Measurements from ENCODE around the gene DLG4.
A peak's percentile ranks its signal among the peaks of the same experiment; 100 is the strongest.
"Not testable (repeated sequence)": the region's sequence is repeated elsewhere in the genome, so short reads cannot be mapped to it uniquely, and the experiment has no call there.

Gene DLG4

GRCh38 chr17:7211491-7212273, 8.0 kb downstream of the DLG4 start:
- no peak for DNase-seq

DNA sequence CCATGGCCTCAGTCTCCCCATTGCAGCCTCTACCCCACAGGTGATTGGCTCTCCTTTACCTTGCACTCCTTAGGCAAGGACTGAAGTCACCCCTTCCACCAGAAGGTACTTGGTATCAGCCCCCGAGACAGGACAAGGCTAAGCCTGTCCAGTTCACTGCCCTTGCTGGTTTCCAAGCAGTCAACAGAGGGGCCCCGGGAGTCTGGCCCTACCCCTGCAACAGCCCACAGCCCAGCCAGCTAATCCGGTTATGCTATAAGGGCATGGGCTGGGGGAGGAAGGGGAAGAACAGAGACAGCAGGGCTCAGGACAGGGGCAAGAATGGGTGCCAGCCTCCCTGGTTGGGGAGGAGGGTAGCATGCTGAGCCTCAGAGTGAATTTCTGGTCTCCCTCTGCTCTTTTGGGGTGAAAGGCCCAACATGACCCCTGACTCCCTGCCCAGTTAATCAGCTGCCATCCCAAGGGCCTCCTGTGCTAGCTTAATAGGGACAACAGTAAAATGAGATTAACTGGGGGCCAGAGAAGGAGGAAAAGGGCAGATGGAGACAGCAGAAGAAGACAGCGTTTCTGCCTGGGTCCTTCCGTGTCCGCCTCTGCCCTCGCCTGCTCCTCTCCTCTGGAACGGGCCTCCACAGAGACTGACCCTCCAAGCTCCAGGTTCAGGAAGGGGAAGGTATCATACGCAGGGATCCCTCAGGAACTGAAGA, 10.7 kb downstream of the DLG4 start:
- no peak for DNase-seq

- DNase-seq: no peak
These were observed 11.5 kb downstream of the DLG4 start for GRCh38 chr17:7208027-7208571.

GRCh38 chr17:7207120-7208001, 12.3 kb downstream of the DLG4 start:
- no peak for DNase-seq

GRCh38 chr17:7205561-7205960, 14.1 kb downstream of the DLG4 start:
- DNase-seq: no peak

DNA sequence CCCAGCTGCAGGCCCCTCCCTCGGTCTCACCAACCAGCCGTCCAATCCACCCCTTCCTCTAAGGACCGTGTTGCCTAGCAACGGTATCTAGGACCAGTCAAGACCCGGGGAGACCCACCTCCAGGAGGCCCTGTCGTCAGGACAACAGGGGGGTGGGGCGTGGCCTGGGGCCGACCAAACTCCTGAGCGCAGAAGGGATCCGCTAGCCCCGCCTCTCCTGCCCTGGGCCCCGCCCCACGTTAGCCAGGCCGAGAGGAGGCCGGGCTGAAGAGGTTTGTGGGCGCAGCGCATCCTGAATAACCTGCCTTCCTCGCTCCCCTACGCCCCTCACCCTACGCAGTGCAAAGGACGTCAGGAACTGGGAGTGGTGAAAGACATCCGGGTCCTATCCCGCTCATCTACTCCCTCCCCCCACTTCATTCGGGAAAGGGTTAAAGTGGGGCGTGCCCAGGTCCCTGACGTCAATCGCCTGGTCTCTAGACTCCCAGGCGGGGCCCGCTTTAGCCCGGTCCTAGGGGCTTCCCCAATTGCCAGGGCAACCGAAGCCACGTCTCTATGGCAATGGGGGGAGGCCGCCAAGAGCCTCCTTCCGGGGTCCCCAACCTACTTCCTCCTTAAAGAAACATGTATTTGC, 14.7 kb downstream of the DLG4 start:
- DNase-seq: peak; percentile 89

GRCh38 chr17:7204336-7204735, 15.3 kb downstream of the DLG4 start:
- peak; percentile 42 for DNase-seq

GRCh38 chr17:7203391-7203790, 16.2 kb downstream of the DLG4 start:
- DNase-seq: no peak

DNA sequence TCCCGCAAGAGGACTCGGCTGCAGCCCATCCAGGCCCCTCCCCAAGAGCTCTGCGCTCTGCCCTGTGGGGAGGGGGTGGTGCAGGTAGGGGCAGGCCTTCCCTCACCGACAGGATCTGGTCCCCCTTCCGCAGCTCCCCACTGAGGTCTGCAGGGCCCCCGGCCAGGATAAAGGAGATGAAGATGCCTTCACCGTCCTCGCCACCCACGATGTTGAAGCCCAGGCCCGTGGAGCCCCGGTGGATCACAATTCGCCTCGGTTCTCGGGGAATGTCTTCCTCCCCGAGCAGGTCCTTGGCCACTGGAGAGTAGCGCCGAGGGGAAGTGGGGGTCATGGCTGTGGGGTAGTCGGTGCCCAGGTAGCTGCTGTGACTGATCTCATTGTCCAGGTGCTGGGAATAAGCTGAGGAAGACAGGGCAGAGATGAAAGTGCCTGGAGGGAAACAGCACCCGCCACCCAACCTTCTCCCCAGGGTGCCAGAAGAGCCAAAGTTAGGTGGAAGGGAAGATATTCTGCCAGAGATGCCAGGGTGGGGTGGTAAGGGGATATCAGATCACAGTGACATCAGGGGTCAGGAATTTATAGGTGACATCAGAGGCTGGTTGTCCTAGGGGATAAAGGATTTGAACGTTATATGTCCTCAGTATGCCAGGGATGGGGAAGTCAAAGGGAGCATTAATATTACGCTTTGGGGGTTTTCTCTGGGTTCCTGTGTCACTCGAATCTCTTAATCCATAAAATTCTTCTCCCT, 22.8 kb downstream of the DLG4 start:
- no peak for DNase-seq

DNA sequence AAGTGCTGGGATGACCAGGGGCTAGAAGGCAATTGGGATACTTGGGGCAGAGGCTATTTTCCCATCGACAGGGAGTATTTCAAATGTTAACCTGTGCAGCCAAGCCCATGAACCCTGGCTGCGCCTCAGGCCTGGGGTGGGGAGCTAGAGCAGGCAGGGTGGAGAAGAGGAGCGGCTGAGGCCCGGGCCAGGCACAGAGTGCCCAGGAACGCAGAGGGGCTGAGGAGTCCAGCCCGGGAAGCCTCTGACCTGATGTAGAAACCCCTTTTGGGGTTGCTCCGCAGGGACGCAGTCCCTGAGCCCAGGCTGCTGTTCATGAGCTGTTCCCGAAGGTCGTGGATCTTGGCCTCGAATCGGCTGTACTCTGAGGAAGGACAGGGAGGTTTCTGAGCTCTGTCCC, 23.7 kb downstream of the DLG4 start:
- no peak for DNase-seq

GRCh38 chr17:7192271-7192937, 27.2 kb downstream of the DLG4 start:
- no peak for DNase-seq

GRCh38 chr17:7191571-7192270, 27.9 kb downstream of the DLG4 start:
- peak; percentile 43 for DNase-seq

GRCh38 chr17:7191069-7191468, 28.6 kb downstream of the DLG4 start:
- no peak for DNase-seq

- DNase-seq: no peak
These were observed 29.2 kb downstream of the DLG4 start for GRCh38 chr17:7190276-7190917.

DNA sequence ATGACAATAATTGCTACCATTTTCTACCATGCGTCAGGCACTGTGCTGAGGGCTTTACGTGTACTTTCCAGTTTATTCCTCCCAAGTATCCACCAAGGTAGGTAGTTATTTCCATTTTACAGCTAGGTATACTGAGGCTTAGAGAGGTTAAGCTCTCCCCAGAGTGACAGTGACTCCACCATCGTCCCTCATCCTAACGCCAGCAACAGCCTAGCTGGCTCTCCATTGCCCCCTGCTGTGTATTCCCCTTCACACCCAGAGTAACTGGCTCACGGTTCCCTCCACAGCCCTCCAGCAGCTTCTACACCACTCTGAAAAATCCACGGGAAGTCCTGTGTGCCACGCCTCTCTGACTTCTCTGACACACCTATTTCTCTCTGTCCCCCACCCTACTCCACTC, 33.4 kb downstream of the DLG4 start:
- DNase-seq: no peak

GRCh38 chr17:7184647-7185046, 35.0 kb downstream of the DLG4 start:
- DNase-seq: no peak

DNA sequence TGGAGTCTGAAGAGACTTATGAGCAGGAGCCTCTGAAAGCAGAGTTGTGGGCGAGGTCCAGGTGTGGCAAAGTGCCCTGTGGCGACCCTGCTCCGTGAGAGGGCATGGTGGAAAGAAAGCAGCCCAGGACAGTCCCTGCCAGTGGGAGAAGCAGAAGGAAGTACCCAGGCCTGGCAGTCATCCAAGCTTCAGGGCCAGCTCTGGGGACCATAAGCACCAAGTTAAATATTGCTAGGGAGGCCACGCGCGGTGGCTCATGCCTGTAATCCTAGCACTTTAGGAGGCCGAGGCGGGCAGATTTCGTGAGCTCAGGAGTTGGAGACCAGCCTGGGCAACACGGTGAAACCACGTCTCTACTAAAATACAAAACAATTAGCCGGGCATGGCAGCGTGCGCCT, 35.5 kb downstream of the DLG4 start:
- no peak for DNase-seq

DNA sequence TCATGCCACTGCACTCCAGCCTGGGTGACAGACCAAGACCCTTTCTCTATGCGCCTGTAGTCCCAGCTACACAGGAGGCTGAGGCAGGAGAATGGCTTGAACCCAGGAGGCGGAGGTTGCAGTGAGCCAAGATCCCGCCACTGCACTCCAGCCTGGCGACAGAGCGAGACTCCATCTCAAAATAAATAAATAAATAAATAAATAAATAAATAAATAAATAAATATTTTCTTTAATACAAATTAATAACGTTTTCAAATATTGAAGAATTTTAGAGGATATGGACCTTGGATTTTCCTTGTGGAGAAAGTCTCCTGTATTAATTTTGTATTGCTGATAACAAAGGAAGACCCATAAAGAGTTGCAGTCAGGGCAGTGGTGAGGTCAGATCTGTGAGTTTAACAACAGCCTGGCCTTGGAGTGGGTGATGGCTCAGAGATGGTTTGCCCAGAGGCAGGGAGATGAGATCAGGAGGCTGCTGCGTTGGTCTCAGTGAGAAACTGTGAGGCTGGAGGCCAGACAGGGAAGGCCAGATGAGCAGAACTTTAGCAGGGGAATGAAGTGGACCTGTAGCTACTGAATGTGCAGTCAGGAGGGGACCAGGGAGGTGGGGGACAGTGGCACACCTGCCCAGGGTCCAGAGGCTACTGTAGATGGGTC, 36.1 kb downstream of the DLG4 start:
- no peak for DNase-seq

DNA sequence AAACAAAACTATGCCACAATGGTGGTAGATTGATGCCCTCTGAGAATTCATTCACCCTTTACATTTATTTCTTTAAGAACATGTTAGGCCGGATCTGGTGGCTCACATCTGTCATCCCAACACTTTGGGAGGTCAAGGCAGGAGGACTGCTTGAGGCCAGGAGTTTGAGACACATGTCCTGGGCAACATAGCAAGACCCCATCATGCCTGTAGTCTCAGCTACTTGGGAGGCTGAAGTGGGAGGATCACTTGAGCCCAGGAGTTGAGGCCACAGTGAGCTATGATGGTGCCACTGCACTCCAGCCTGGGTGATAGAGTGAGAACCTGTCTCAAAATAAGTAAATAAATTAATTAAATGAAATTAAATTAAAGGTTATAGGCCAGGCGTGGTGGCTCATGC, 37.5 kb downstream of the DLG4 start:
- not testable (repeated sequence) for DNase-seq

Measured in fibroblast of skin of right biceps (primary cell).